Panc1 (cell line): ENCODE measurements around the gene SAP30BP. TPM values are rescaled to one million over a fixed set of nuclear protein-coding genes. Genes with fewer than 3 reads are reported as not detected.

Experiments used
- ATAC-seq: fragments of 200-7000 bp; cut with Tn5 transposase; 2 replicates; pipeline ENCODE4 v1.9.1; 2020; ENCODE audit warnings: mild to moderate bottlenecking, moderate library complexity
- BruUV-seq: library from RNA; stranded (reverse); fragments of 400-500 nt; replicated peaks from 2 replicates; lab custom pipeline; 2021; lab: Mats Ljungman, UMichigan
- CTCF ChIA-PET: fragments of 300-600 bp; sonication (Branson Sonifier 250); formaldehyde crosslinking; loops from one replicate; lab custom pipeline; 2022; ENCODE audit warnings: antibody characterized with exemption; lab: Charles Lee
- POLR2A ChIA-PET: fragments of 300-600 bp; sonication (Branson Sonifier 250); formaldehyde crosslinking; loops from one replicate; lab custom pipeline; 2022; ENCODE audit warnings: antibody characterized with exemption; lab: Charles Lee
- DNase-seq: peaks from one replicate; pipeline ENCODE4 v3.0.0-alpha.2; 2010; ENCODE audit warnings: low read depth, low spot score
- H3K27ac ChIP-seq: 2 replicates; pipeline ENCODE4 v1.5.1; 2011; ENCODE audit warnings: mild to moderate bottlenecking, low read length, inconsistent platforms
- H3K27me3 ChIP-seq: fragments of 200-500 bp; sonication (Bioruptor generic); 2 replicates; pipeline ENCODE4 v1.6.0; 2014; ENCODE audit warnings: low read length, inconsistent platforms; ENCODE audit not compliant: control insufficient read depth, insufficient read depth
- H3K36me3 ChIP-seq: fragments of 200-500 bp; sonication (Bioruptor generic); 2 replicates; pipeline ENCODE4 v1.5.1; 2014; ENCODE audit warnings: inconsistent platforms, mild to moderate bottlenecking, low read length, moderate library complexity; ENCODE audit not compliant: control insufficient read depth, insufficient read depth
- H3K4me1 ChIP-seq: 2 replicates; pipeline ENCODE4 v1.5.1; 2011; ENCODE audit warnings: inconsistent platforms, mild to moderate bottlenecking, low read length, moderate library complexity; ENCODE audit not compliant: control insufficient read depth, insufficient read depth
- H3K4me3 ChIP-seq, 2 experiments: 2 replicates each; pipeline ENCODE4 v1.5.1; 2011 to 2012; ENCODE audit warnings: low read depth in 2 of 2, low read length in 2 of 2, mild to moderate bottlenecking in 2 of 2, inconsistent platforms in 1 of 2, moderate library complexity in 1 of 2
- H3K9me3 ChIP-seq: fragments of 200-500 bp; sonication (Bioruptor generic); 2 replicates; pipeline ENCODE4 v1.5.1; 2014; ENCODE audit warnings: low read depth, mild to moderate bottlenecking, inconsistent platforms, low read length, moderate library complexity; ENCODE audit not compliant: control insufficient read depth, insufficient read depth
- POLR2AphosphoS5 ChIP-seq: IDR thresholded peaks from 2 replicates; pipeline ENCODE4 v1.6.1; 2012; ENCODE audit warnings: mild to moderate bottlenecking, low read depth, low read length, moderate library complexity
- SIN3A ChIP-seq: IDR thresholded peaks from 2 replicates; pipeline ENCODE4 v1.6.1; 2012; ENCODE audit warnings: low read depth, mild to moderate bottlenecking, low read length, moderate library complexity, borderline replicate concordance; ENCODE audit not compliant: insufficient read depth
- TCF7L2 ChIP-seq: IDR thresholded peaks from 2 replicates; pipeline ENCODE4 v1.6.1; 2011; ENCODE audit warnings: mild to moderate bottlenecking, low read depth, low read length, inconsistent platforms
- in situ Hi-C: cut with HindIII; loops from 2 replicates; pipeline ENCODE4 v1.10.0; 2016; ENCODE audit warnings: low sequenced_read_pairs, low pct_unique_long_range_greater_than_20kb
- intact Hi-C: fragments of 100-400 bp; cut with micrococcal nuclease; formaldehyde crosslinking; loops from one replicate; pipeline ENCODE4 v1.10.0; 2022; ENCODE audit not compliant: unreplicated experiment
- total RNA-seq: library from RNA; stranded (reverse); gene quantifications from one replicate; pipeline ENCODE4 v1.2.1, GENCODE V29; 2021; ENCODE audit not compliant: unreplicated experiment
- TF ChIP-seq, protein P1 (sequence below): fragments of 450-650 bp; IDR thresholded peaks from 2 replicates; pipeline ENCODE4 v1.5.1; 2017; ENCODE audit warnings: mild to moderate bottlenecking
- TF ChIP-seq, protein P2 (sequence below), 2 experiments: IDR thresholded peaks; 2 replicates each; pipeline ENCODE4 v1.6.1; 2011 to 2012; ENCODE audit warnings: low read depth in 2 of 2, control low read depth in 1 of 2, low read length in 1 of 2, mild to moderate bottlenecking in 1 of 2, moderate library complexity in 1 of 2; ENCODE audit not compliant: insufficient read depth in 1 of 2

The SAP30BP gene
- total RNA-seq, 1 experiment from 2014 or later, result 138 TPM

DNA sequence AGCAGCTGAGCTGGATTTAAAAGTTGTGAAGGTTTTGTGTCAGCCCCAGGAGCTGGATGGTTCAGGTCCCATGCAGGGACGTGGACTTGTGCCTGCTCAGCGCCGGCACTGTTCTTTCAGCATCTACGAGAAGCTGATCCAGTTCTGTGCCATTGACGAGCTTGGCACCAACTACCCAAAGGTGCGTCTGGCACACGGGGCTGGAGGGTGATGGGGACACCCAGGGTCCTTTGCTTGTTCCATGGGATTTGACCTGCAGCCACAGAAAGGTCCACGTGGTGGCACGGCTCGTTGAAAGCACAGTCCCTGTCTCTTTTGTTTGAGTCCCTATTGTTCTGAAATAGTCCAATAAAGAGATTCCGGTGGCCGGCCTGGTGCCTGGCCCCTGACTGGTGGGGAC lies 36.1 kb downstream of the SAP30BP start:
- no peak for ATAC-seq
- Histone ChIP-seq H3K36me3 (peaks cover 17% of the 10 kb centered on the region), H3K27ac (no peak overlapping the region; the same call in 1 of the 2 replicates), H3K27me3 (no peaks in the 10 kb centered on the region), H3K4me1 (peaks cover 54% of the 10 kb centered on the region), H3K4me3 (no peak overlapping the region), H3K9me3 (no peaks in the 10 kb centered on the region)
- DNase-seq, result no peak
- ChIA-PET CTCF (no interaction called here), POLR2A (no interaction called here)
- intact Hi-C loops (no loop called here), in situ Hi-C loops (no loop called here)
- TF ChIP-seq POLR2AphosphoS5 (no peak), SIN3A (no peak), TCF7L2 (no peak)
- TF ChIP-seq, protein P1, sequence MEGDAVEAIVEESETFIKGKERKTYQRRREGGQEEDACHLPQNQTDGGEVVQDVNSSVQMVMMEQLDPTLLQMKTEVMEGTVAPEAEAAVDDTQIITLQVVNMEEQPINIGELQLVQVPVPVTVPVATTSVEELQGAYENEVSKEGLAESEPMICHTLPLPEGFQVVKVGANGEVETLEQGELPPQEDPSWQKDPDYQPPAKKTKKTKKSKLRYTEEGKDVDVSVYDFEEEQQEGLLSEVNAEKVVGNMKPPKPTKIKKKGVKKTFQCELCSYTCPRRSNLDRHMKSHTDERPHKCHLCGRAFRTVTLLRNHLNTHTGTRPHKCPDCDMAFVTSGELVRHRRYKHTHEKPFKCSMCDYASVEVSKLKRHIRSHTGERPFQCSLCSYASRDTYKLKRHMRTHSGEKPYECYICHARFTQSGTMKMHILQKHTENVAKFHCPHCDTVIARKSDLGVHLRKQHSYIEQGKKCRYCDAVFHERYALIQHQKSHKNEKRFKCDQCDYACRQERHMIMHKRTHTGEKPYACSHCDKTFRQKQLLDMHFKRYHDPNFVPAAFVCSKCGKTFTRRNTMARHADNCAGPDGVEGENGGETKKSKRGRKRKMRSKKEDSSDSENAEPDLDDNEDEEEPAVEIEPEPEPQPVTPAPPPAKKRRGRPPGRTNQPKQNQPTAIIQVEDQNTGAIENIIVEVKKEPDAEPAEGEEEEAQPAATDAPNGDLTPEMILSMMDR, result no peak
- TF ChIP-seq, protein P2, sequence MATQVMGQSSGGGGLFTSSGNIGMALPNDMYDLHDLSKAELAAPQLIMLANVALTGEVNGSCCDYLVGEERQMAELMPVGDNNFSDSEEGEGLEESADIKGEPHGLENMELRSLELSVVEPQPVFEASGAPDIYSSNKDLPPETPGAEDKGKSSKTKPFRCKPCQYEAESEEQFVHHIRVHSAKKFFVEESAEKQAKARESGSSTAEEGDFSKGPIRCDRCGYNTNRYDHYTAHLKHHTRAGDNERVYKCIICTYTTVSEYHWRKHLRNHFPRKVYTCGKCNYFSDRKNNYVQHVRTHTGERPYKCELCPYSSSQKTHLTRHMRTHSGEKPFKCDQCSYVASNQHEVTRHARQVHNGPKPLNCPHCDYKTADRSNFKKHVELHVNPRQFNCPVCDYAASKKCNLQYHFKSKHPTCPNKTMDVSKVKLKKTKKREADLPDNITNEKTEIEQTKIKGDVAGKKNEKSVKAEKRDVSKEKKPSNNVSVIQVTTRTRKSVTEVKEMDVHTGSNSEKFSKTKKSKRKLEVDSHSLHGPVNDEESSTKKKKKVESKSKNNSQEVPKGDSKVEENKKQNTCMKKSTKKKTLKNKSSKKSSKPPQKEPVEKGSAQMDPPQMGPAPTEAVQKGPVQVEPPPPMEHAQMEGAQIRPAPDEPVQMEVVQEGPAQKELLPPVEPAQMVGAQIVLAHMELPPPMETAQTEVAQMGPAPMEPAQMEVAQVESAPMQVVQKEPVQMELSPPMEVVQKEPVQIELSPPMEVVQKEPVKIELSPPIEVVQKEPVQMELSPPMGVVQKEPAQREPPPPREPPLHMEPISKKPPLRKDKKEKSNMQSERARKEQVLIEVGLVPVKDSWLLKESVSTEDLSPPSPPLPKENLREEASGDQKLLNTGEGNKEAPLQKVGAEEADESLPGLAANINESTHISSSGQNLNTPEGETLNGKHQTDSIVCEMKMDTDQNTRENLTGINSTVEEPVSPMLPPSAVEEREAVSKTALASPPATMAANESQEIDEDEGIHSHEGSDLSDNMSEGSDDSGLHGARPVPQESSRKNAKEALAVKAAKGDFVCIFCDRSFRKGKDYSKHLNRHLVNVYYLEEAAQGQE (IDR thresholded peaks at IDR 0.05; ENCODE audit: insufficient read depth in 1 of 2, low read depth in 2 of 2, low read length in 1 of 2), result no peak
- BruUV-seq, result no TSS peak

GRCh38 chr17:75703591-75703990 lies 36.5 kb downstream of the SAP30BP start:
- intact Hi-C loops, result no loop called here
- no TSS peak for BruUV-seq
- H3K36me3 ChIP-seq, result peaks cover 17% of the 10 kb centered on the region
- H3K27ac ChIP-seq, result no peak overlapping the region
- peaks cover 50% of the 10 kb centered on the region for H3K4me1 ChIP-seq
- no peak for ATAC-seq
- H3K4me3 ChIP-seq, result no peak overlapping the region
- H3K27me3 ChIP-seq, result no peaks in the 10 kb centered on the region
- CTCF ChIA-PET, result no interaction called here
- DNase-seq, result no peak
- no peak for TF ChIP-seq SIN3A
- TF ChIP-seq, protein P2 (IDR thresholded peaks at IDR 0.05; ENCODE audit: insufficient read depth in 1 of 2, low read depth in 2 of 2, low read length in 1 of 2), result no peak
- TF ChIP-seq, protein P1, result no peak
- TF ChIP-seq POLR2AphosphoS5, result no peak
- TF ChIP-seq TCF7L2, result no peak
- POLR2A ChIA-PET, result no interaction called here
- in situ Hi-C loops, result no loop called here
- no peaks in the 10 kb centered on the region for H3K9me3 ChIP-seq
